Adrenal gland (tissue), 5 donors: ENCODE measurements around the gene SP100.

Experiments
- POLR2A ChIP-seq, 2 donors: fragments of 450-650 bp; IDR thresholded peaks; one replicate each; pipeline ENCODE4 v1.6.1; 2017; ENCODE audit warnings: antibody characterized with exemption in 2 of 2, mild to moderate bottlenecking in 2 of 2, moderate library complexity in 1 of 2
- TF ChIP-seq, protein P1 (sequence below), 6 experiments: fragments of 450-650 bp in 4 of 6; fragments of 200-600 bp in 2 of 6; sonication (generic) in 1 of 6; IDR thresholded peaks; 1 replicate in 5 of 6; 2 replicates in 1 of 6; pipeline versions ENCODE4 v1.5.1 to v1.8.0; 2016 to 2021; ENCODE audit warnings: antibody characterized with exemption in 6 of 6, mild to moderate bottlenecking in 2 of 6, moderate library complexity in 1 of 6
- donor health status: DM: no; HTN: no; CAD: no.

DNA sequence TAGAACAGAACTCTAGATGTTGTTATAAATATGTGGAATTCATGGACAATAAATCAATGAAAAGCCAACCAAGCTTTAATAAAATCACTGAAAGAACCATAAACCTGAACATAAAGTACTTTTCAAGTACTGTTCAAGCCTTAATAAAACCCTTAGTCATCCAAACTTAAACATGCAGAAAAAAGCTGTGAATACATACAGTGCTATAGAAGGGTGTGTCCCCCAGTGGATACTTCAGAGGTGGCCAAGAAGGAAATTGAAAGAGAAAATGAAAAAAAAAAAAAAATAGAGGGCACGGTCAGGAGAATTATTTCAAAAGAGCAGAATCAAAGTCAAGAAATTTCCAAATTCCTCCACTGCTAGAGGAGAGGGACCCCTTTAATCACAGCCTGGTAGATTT lies 141.1 kb downstream of the SP100 start:
- TF ChIP-seq, protein P1, sequence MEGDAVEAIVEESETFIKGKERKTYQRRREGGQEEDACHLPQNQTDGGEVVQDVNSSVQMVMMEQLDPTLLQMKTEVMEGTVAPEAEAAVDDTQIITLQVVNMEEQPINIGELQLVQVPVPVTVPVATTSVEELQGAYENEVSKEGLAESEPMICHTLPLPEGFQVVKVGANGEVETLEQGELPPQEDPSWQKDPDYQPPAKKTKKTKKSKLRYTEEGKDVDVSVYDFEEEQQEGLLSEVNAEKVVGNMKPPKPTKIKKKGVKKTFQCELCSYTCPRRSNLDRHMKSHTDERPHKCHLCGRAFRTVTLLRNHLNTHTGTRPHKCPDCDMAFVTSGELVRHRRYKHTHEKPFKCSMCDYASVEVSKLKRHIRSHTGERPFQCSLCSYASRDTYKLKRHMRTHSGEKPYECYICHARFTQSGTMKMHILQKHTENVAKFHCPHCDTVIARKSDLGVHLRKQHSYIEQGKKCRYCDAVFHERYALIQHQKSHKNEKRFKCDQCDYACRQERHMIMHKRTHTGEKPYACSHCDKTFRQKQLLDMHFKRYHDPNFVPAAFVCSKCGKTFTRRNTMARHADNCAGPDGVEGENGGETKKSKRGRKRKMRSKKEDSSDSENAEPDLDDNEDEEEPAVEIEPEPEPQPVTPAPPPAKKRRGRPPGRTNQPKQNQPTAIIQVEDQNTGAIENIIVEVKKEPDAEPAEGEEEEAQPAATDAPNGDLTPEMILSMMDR (IDR thresholded peaks at IDR 0.05) = no peak
- no peak for TF ChIP-seq POLR2A (IDR thresholded peaks at IDR 0.05)
